ENCODE results near the gene DBF4B.

DNA sequence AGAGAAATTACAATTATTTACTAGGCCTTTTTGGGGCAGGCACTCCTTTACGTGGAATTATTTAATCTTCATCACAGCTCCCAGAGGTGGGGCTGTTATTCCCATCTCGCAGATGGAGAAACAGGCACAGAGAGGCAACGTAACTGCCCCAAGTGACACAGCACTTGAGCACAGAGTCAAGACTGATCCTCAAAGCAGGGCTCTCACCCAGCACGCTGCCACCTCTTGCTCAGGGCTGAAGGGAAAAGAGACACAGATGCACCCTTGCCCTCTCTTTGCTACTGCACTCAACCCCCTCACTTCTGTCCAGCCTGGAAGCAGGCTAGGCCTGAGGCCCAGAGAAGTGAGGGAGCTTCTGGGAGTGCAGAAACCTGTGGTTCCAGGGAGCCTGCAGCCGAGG, 54.7 kb downstream of the DBF4B start:
- TF ChIP-seq EZH2 (IDR thresholded peaks at IDR 0.05) (no peak), POLR2AphosphoS5 (IDR thresholded peaks at IDR 0.05; ENCODE audit: borderline replicate concordance, low read depth, low read length) (no peak), FOXP2 (optimal IDR thresholded peaks at IDR 0.05; ENCODE audit: control extremely low read depth, extremely low read length, insufficient read depth) (no peak)
